Measurements from ENCODE around the gene SLC35F3. TPM values are rescaled to one million over a fixed set of nuclear protein-coding genes. Genes with fewer than 3 reads are reported as not detected.
"Not testable (repeated sequence)": the region's sequence is repeated elsewhere in the genome, so short reads cannot be mapped to it uniquely, and the experiment has no call there.

The SLC35F3 gene
- polyA plus RNA-seq, 1 donor (not counting 4 experiments of a cell fraction or from before 2014, with no cell fraction given), result 13.8 TPM

DNA sequence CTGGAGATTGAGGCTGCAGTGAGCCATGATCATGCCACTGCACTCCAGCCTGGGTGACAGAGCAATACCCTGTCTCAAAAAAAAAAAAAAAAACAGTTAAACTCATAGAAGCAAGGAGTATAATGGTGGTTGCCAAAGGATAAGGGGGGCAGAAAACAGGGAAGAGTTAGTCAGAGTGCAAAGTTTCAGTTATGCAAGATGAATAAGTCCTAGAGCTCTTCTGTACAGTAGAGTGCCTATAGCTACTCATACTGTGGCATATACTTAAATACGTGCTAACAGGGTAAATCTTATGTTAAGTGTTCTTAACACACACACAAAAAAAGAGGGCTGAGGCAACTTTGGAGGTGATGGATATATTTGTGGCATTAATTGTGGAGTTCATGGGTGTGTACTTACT is 393.2 kb downstream of the SLC35F3 start:
- no peak overlapping the region for H3K4me3 ChIP-seq (ENCODE audit: control insufficient read depth in 2 of 3, extremely low read depth in 1 of 3, insufficient read depth in 2 of 3, low read depth in 1 of 3, low read length in 3 of 3)
- no peaks in the 10 kb centered on the region for H3K79me2 ChIP-seq (ENCODE audit: control insufficient read depth, insufficient read depth, low read length)
- no peaks in the 10 kb centered on the region for H4K20me1 ChIP-seq (ENCODE audit: control insufficient read depth, extremely low read depth, insufficient read depth, low read length)
- TF ChIP-seq, protein P1, sequence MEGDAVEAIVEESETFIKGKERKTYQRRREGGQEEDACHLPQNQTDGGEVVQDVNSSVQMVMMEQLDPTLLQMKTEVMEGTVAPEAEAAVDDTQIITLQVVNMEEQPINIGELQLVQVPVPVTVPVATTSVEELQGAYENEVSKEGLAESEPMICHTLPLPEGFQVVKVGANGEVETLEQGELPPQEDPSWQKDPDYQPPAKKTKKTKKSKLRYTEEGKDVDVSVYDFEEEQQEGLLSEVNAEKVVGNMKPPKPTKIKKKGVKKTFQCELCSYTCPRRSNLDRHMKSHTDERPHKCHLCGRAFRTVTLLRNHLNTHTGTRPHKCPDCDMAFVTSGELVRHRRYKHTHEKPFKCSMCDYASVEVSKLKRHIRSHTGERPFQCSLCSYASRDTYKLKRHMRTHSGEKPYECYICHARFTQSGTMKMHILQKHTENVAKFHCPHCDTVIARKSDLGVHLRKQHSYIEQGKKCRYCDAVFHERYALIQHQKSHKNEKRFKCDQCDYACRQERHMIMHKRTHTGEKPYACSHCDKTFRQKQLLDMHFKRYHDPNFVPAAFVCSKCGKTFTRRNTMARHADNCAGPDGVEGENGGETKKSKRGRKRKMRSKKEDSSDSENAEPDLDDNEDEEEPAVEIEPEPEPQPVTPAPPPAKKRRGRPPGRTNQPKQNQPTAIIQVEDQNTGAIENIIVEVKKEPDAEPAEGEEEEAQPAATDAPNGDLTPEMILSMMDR (optimal IDR thresholded peaks at IDR 0.05 in 1 of 3, IDR thresholded peaks at IDR 0.05 in 1 of 3, conservative IDR thresholded peaks at IDR 0.05 in 1 of 3; ENCODE audit: extremely low read depth in 1 of 3, insufficient read depth in 2 of 3, low read length in 3 of 3), result no peak
- no peak for TF ChIP-seq EZH2 (IDR thresholded peaks at IDR 0.05; ENCODE audit: low read length)
- dilution Hi-C loops (cut with MboI; ENCODE audit: extremely low pct_ligation_motif_present, low sequenced_read_pairs), result no loop called here
- H3K4me2 ChIP-seq (ENCODE audit: control insufficient read depth, extremely low read depth, insufficient read depth, low read depth, low read length), result no peak overlapping the region
- no peaks in the 10 kb centered on the region for H3K4me1 ChIP-seq (ENCODE audit: control insufficient read depth, extremely low read depth, insufficient read depth, low read length)
- H3K9ac ChIP-seq (ENCODE audit: control insufficient read depth, extremely low read depth, insufficient read depth, low read length), result no peak overlapping the region
- H2AFZ ChIP-seq (ENCODE audit: control insufficient read depth, low read length), result no peak overlapping the region
- no peaks in the 10 kb centered on the region for H3K9me1 ChIP-seq (ENCODE audit: control insufficient read depth, extremely low read depth, insufficient read depth, low read length)
- FAIRE-seq, result no peak
- H3K9me3 ChIP-seq (ENCODE audit: control insufficient read depth, low read depth, low read length), result no peaks in the 10 kb centered on the region
- H3K36me3 ChIP-seq (ENCODE audit: control insufficient read depth in 2 of 2, extremely low read depth in 1 of 2, insufficient read depth in 2 of 2, low read length in 2 of 2), result no peaks in the 10 kb centered on the region
- DNase-seq (ENCODE audit: low read depth, low spot score), result no peak
- no peaks in the 10 kb centered on the region for H3K27me3 ChIP-seq (ENCODE audit: control insufficient read depth, extremely low read depth, insufficient read depth, low read length)
- no peak overlapping the region for H3K27ac ChIP-seq (ENCODE audit: control insufficient read depth, insufficient read depth, low read length)

GRCh38 chr1:234300096-234300495 is 395.6 kb downstream of the SLC35F3 start:
- no peaks in the 10 kb centered on the region for H4K20me1 ChIP-seq (ENCODE audit: control insufficient read depth, extremely low read depth, insufficient read depth, low read length)
- H3K4me1 ChIP-seq (ENCODE audit: control insufficient read depth, extremely low read depth, insufficient read depth, low read length), result no peaks in the 10 kb centered on the region
- no peaks in the 10 kb centered on the region for H3K9me1 ChIP-seq (ENCODE audit: control insufficient read depth, extremely low read depth, insufficient read depth, low read length)
- H3K27ac ChIP-seq (ENCODE audit: control insufficient read depth, insufficient read depth, low read length), result no peak overlapping the region
- FAIRE-seq, result no peak
- TF ChIP-seq, protein P1 (optimal IDR thresholded peaks at IDR 0.05 in 1 of 3, IDR thresholded peaks at IDR 0.05 in 1 of 3, conservative IDR thresholded peaks at IDR 0.05 in 1 of 3; ENCODE audit: extremely low read depth in 1 of 3, insufficient read depth in 2 of 3, low read length in 3 of 3), result no peak
- TF ChIP-seq EZH2 (IDR thresholded peaks at IDR 0.05; ENCODE audit: low read length), result no peak
- no peaks in the 10 kb centered on the region for H3K9me3 ChIP-seq (ENCODE audit: control insufficient read depth, low read depth, low read length)
- no peaks in the 10 kb centered on the region for H3K79me2 ChIP-seq (ENCODE audit: control insufficient read depth, insufficient read depth, low read length)
- dilution Hi-C loops (cut with MboI; ENCODE audit: extremely low pct_ligation_motif_present, low sequenced_read_pairs), result no loop called here
- no peak for DNase-seq (ENCODE audit: low read depth, low spot score)
- no peak overlapping the region for H3K4me3 ChIP-seq (ENCODE audit: control insufficient read depth in 2 of 3, extremely low read depth in 1 of 3, insufficient read depth in 2 of 3, low read depth in 1 of 3, low read length in 3 of 3)
- H3K27me3 ChIP-seq (ENCODE audit: control insufficient read depth, extremely low read depth, insufficient read depth, low read length), result no peaks in the 10 kb centered on the region
- no peak overlapping the region for H3K9ac ChIP-seq (ENCODE audit: control insufficient read depth, extremely low read depth, insufficient read depth, low read length)
- H3K36me3 ChIP-seq (ENCODE audit: control insufficient read depth in 2 of 2, extremely low read depth in 1 of 2, insufficient read depth in 2 of 2, low read length in 2 of 2), result no peaks in the 10 kb centered on the region
- no peak overlapping the region for H3K4me2 ChIP-seq (ENCODE audit: control insufficient read depth, extremely low read depth, insufficient read depth, low read depth, low read length)
- H2AFZ ChIP-seq (ENCODE audit: control insufficient read depth, low read length), result no peak overlapping the region

GRCh38 chr1:234301663-234302062 is 397.2 kb downstream of the SLC35F3 start:
- H3K4me2 ChIP-seq (ENCODE audit: control insufficient read depth, extremely low read depth, insufficient read depth, low read depth, low read length); H4K20me1 ChIP-seq (ENCODE audit: control insufficient read depth, extremely low read depth, insufficient read depth, low read length); H3K4me3 ChIP-seq (ENCODE audit: control insufficient read depth in 2 of 3, extremely low read depth in 1 of 3, insufficient read depth in 2 of 3, low read depth in 1 of 3, low read length in 3 of 3); dilution Hi-C loops (cut with MboI; ENCODE audit: extremely low pct_ligation_motif_present, low sequenced_read_pairs); H3K9me1 ChIP-seq (ENCODE audit: control insufficient read depth, extremely low read depth, insufficient read depth, low read length); H3K27ac ChIP-seq (ENCODE audit: control insufficient read depth, insufficient read depth, low read length); H3K9ac ChIP-seq (ENCODE audit: control insufficient read depth, extremely low read depth, insufficient read depth, low read length); H3K4me1 ChIP-seq (ENCODE audit: control insufficient read depth, extremely low read depth, insufficient read depth, low read length); H3K79me2 ChIP-seq (ENCODE audit: control insufficient read depth, insufficient read depth, low read length); H3K9me3 ChIP-seq (ENCODE audit: control insufficient read depth, low read depth, low read length); H3K27me3 ChIP-seq (ENCODE audit: control insufficient read depth, extremely low read depth, insufficient read depth, low read length); DNase-seq (ENCODE audit: low read depth, low spot score); FAIRE-seq; H3K36me3 ChIP-seq (ENCODE audit: control insufficient read depth in 2 of 2, extremely low read depth in 1 of 2, insufficient read depth in 2 of 2, low read length in 2 of 2); H2AFZ ChIP-seq (ENCODE audit: control insufficient read depth, low read length): not testable (repeated sequence)
